ENCODE measurements around the gene WDFY1.
"Not testable (repeated sequence)": the region's sequence is repeated elsewhere in the genome, so short reads cannot be mapped to it uniquely, and the experiment has no call there.

WDFY1 gene

DNA sequence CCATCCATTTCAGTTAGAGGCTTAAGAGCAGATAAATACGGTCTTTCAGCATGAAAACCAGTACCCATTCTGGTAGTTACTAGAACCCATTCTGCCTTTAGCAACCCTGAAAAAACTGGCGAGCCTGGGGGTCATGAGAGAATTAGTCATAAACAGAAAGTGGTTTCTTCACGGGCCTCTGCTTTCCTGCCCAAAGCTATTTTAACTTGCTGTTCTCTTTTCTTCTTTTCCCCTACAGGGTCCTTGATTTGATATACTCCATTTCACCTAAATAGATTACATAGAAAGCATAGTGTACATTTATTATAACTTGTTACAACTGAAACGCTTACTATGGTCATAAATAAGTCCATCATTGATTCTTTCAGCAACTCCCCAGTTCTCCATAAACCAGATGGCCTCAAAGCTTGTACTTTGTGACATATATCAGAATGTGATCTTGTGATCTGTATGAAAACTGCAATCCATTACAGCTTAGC is 48.3 kb downstream of the WDFY1 start:
- no peak for DNase-seq (ENCODE audit: low spot score)

GRCh38 chr2:223894968-223895367 is 50.2 kb downstream of the WDFY1 start:
- DNase-seq (ENCODE audit: low spot score): no peak

DNA sequence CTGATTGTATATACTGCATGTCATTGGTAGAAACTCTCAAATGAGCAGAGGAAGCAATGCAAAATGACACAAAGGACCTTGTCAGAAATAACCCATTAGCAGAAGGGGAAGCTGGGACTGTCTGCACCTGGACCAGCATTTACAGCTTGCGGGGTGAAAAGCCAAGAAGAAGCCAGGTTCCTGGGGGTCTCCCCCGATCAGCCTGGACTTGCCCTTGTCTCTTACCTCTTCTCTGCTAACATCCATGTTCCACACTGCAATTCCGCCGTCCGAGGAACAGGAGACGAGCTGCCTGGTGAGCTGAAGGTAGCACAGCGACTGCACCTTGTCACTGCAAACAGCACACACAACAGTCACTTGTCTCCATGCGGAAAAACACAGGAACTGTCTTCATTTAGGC is 51.1 kb downstream of the WDFY1 start:
- no peak for DNase-seq (ENCODE audit: low spot score)

GRCh38 chr2:223890721-223891120 is 54.4 kb downstream of the WDFY1 start:
- DNase-seq (ENCODE audit: low spot score): no peak

- DNase-seq (ENCODE audit: low spot score): no peak
Observed at GRCh38 chr2:223889229-223889628, 55.9 kb downstream of the WDFY1 start.

GRCh38 chr2:223888251-223888650 is 56.9 kb downstream of the WDFY1 start:
- no peak for DNase-seq (ENCODE audit: low spot score)

- DNase-seq (ENCODE audit: low spot score): no peak
Observed at GRCh38 chr2:223887127-223887526, 58.0 kb downstream of the WDFY1 start.

GRCh38 chr2:223886726-223887125 is 58.4 kb downstream of the WDFY1 start:
- no peak for DNase-seq (ENCODE audit: low spot score)

- no peak for DNase-seq (ENCODE audit: low spot score)
Observed at GRCh38 chr2:223884399-223884798, 60.7 kb downstream of the WDFY1 start.

- DNase-seq (ENCODE audit: low spot score): no peak
Observed at GRCh38 chr2:223882715-223883114, 62.4 kb downstream of the WDFY1 start.

- DNase-seq (ENCODE audit: low spot score): no peak
Observed at GRCh38 chr2:223880796-223881195, 64.3 kb downstream of the WDFY1 start.

- DNase-seq (ENCODE audit: low spot score): no peak
Observed at GRCh38 chr2:223877721-223878410, 67.3 kb downstream of the WDFY1 start.

DNA sequence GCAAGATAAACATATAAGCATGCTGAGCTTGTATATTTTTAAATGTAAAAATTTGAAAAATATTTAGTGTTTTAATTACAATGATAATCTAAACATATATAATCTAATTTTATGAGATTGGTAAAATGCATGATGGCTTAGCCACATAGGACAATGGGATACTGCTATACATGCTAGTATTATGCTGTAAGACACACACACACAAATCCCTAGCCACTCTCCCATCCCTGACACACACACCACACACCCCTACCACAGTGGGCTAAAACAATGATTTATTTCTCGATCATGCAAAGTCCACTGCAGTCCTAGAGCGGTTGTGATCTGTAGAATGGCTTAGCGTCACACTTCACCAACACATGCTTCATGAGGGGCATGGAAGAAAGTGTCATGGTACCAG is 71.5 kb downstream of the WDFY1 start:
- no peak for DNase-seq (ENCODE audit: low spot score)

GRCh38 chr2:223872772-223873171 is 72.4 kb downstream of the WDFY1 start:
- DNase-seq (ENCODE audit: low spot score): not testable (repeated sequence)

DNA sequence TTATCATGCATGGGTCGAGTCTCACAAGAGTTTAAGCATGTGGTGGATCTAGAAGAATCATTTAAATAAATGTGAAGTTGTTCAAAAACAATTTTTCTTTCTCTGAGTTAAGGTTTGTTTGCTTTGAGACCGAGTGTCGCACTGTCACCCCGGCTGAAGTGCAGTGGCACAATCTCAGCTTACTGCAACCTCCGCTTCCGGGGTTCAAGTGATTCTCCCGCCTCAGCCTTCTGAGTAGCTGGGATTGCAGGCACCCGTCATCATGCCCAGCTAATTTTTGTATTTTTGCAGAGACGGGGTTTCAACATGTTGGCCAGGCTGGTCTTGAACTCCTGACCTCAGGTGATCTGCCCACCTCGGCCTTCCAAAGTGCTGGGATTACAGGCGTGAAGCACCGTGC is 73.5 kb downstream of the WDFY1 start:
- not testable (repeated sequence) for DNase-seq (ENCODE audit: low spot score)

DNA sequence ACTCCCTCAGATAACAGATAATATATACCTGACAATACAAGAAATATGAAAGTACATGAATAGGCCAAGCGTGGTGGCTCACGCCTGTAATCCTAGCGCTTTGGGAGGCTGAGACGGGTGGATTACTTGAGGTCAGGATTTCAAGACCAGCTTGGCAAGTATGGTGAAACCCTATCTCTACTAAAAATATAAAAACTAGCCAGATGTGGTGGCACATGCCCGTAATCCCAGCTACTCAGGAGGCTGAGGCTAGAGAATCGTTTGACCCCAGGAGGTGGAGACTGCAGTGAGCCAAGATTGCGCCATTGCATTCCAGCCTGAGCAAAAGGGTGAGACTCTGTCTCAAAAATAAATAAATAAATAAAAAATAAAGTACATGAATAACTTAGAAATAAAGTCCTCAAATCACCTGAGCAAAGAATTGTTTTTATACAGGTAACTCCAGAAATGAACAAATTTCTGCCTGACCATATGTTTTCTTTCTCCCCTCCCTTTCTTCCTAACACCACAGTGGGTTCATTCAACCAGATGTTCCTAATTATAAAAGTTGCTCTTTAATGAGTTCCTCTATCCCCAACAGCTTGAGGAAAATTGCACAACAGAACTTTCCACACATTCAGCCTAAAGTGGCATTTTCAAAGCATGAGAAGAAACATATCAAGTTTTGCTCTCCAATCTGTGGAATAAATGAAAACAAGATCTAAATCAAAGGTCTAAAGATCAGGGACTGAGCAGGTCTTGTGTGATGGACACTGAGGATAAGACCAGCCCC is 74.1 kb downstream of the WDFY1 start:
- DNase-seq (ENCODE audit: low spot score): no peak

DNA sequence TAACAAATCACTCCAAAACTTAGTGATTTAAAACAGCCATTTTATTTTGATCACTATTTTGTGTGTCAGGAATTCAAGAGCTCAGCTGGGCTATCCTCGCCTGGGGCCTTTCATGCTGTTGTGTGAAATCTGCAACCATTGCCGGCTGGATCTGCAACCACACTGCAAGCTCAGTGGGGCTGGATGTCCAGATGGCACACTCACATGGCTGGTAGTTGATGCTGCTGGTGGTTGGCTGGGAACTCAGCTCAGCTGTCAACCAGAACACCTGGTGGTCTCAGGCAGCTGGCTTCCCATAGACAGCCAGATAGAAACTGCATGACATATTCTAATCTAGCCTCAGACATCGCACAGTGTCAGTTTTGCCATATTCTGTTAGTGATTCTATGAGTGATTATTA is 77.1 kb downstream of the WDFY1 start:
- DNase-seq (ENCODE audit: low spot score): peak; percentile 49

DNA sequence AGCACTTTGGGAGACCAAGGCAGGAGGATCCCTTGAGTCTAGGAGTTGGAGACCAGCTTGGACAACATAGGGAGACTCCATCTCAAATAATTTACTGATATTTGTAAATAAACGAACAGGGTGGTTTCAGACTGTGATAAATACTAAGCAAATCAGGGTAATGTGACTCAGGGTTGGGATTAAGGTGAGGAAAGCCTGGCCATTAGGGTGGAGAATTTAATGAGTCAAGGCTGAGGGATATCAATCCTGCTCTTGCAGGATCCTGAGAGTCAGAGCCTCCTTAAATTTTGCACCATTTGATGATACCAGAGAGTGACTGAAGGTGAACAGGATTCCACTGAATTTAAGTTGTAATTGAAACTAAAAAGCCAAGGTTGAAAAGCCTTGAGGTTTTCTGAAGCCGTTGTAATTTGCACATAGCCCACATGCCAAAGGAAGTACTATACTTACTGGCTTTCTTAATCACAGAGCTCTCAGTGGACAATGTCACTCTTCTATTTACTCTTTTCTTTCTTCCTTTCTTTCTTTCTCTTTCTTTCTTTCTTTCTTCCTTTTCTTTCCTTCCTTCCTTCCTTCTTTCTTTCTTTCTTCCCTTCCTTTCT is 79.1 kb downstream of the WDFY1 start:
- DNase-seq (ENCODE audit: low spot score): no peak

- DNase-seq (ENCODE audit: low spot score): no peak
Observed at GRCh38 chr2:223865124-223865523, 80.0 kb downstream of the WDFY1 start.

DNA sequence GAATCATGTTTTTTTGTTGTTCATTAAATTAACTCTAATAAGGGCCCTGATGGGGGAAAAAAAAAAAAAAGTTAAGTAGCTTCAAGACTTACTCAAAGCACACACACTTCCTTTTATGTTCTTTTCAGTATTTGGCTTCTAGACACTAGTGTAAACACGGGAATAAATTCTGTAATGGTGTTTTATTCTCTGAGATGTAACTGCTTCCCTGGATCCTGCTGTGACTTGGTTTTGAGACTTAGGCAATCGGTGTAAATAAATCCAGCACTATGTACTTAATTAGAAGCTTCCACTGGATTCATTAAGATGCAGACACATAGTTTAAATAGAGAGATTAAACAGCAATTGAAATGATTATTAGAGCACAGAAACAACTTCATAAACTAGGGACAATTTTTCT is 81.6 kb downstream of the WDFY1 start:
- no peak for DNase-seq (ENCODE audit: low spot score)

DNA sequence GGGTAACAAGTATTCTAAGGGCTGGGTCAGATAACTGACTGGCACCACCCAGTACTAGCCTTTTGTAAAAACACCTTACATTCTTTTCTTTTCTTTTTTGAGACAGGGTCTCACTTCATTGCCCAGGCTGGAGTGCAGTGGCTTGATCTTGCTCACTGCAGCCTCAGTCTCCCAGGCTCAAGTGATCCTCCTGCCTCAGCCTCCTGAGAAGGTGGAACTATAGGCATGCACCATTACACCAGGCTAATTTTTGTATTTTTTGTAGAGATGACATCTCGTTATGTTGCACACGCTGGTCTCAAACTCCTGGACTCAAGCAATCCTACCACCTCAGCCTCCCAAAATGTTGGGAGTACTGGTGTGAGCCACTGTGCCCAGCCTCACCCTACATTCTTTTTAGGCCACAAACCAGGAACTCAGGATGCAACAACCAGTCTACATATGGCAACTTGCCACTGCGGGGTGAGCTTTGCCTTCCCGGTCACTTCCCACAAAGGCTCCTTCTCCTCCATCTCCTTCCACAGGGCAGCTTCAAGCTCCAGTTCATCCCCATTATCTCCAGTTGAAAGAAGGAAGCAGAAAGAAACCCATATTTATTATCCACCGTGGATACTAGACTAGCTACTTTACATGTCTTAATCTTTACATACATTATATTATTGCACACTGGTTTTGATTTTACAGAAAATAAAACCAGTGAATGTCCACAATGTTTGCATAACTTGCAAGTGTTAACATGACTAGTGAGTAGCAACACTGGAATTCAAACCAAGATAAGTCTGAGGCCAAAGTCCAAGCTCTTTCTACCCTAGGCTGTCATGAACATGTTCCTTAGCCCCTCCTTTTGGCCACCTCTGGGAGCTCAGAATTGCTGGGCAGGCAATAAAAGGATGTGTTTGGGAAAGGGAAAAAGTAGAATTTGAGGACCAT is 84.1 kb downstream of the WDFY1 start:
- DNase-seq (ENCODE audit: low spot score): no peak

DNA sequence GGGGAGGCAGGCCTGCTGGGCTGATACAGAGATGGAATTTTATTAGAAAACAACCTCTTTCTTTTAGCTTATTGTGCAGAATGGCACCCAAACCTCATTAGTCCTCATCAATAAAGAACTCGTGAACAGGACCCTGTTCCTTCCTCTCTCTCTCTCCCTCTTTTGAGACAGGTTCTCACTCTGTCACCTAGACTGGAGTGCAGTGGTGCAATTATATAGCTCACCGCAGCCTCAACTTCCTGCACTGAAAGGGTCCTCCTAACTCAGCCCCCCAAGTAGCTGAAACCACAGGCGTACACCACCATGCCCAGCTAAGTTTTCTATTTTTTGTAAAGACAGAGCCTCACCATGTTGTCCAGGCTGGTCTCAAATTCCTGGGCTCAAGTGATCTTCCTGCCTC is 86.1 kb downstream of the WDFY1 start:
- no peak for DNase-seq (ENCODE audit: low spot score)

Measured in SK-N-DZ (cell line).